Measurements from ENCODE around the gene AGPAT4.

AGPAT4 gene

GRCh38 chr6:161198176-161198575 is 75.7 kb downstream of the AGPAT4 start:
- Histone ChIP-seq H3K4me3 (ENCODE audit: low read depth, low read length) (no peak overlapping the region), H3K9me3 (ENCODE audit: insufficient read depth, low read depth, low read length) (peaks cover 1% of the 10 kb centered on the region), H3K18ac (ENCODE audit: low read length) (no peak overlapping the region), H2AK5ac (ENCODE audit: low read length) (no peak overlapping the region), H4K8ac (ENCODE audit: low read depth, low read length) (no peak overlapping the region), H3K27ac (ENCODE audit: low read depth, low read length) (no peak overlapping the region), H3K14ac (ENCODE audit: low read length) (no peak overlapping the region), H3K4ac (ENCODE audit: low read depth, low read length) (no peak overlapping the region), H4K12ac (ENCODE audit: low read depth, low read length) (no peak overlapping the region), H2BK5ac (ENCODE audit: low read depth, low read length, poor library complexity) (no peak overlapping the region), H3K36me3 (ENCODE audit: control insufficient read depth in 1 of 2, insufficient read depth in 2 of 2, low read length in 2 of 2) (peaks cover 0 to 3% of the 10 kb centered on the region in 2 experiments), H3K4me2 (ENCODE audit: low read length) (no peak overlapping the region), H3K4me1 (ENCODE audit: control insufficient read depth in 1 of 2, insufficient read depth in 2 of 2, low read length in 2 of 2) (peaks cover 0 to 5% of the 10 kb centered on the region in 2 experiments), H2BK120ac (ENCODE audit: insufficient read depth, low read length, poor library complexity) (no peak overlapping the region), H3K9ac (ENCODE audit: low read length) (no peak overlapping the region), H4K91ac (ENCODE audit: low read depth, low read length) (no peak overlapping the region), H3K27me3 (ENCODE audit: insufficient read depth, low read length) (no peaks in the 10 kb centered on the region), H3K23ac (ENCODE audit: low read length) (no peak overlapping the region), H3K79me2 (ENCODE audit: control insufficient read depth, insufficient read depth, low read length, poor library complexity) (no peaks in the 10 kb centered on the region), H3K79me1 (ENCODE audit: low read length) (no peaks in the 10 kb centered on the region), H2BK12ac (ENCODE audit: low read length) (no peak overlapping the region), H2AFZ (ENCODE audit: insufficient read depth, low read length, poor library complexity) (no peak overlapping the region)
- no CpG with 5 or more reads among the region's 4 CpGs for WGBS (ENCODE audit: extremely low coverage, insufficient coverage, insufficient read length)
- DNase-seq, result peak in 1 of 2 donors; percentile 34

- H3K23ac ChIP-seq (ENCODE audit: low read length), result no peak overlapping the region
- no peak overlapping the region for H3K27ac ChIP-seq (ENCODE audit: low read depth, low read length)
- no peak overlapping the region for H3K9ac ChIP-seq (ENCODE audit: low read length)
- no peak overlapping the region for H4K8ac ChIP-seq (ENCODE audit: low read depth, low read length)
- H3K4me3 ChIP-seq (ENCODE audit: low read depth, low read length), result no peak overlapping the region
- H3K4me2 ChIP-seq (ENCODE audit: low read length), result no peak overlapping the region
- no peak overlapping the region for H2BK12ac ChIP-seq (ENCODE audit: low read length)
- H3K4me1 ChIP-seq (ENCODE audit: control insufficient read depth in 1 of 2, insufficient read depth in 2 of 2, low read length in 2 of 2), result peaks cover 0 to 5% of the 10 kb centered on the region in 2 experiments
- H3K18ac ChIP-seq (ENCODE audit: low read length), result no peak overlapping the region
- DNase-seq, result no peak
- H2AFZ ChIP-seq (ENCODE audit: insufficient read depth, low read length, poor library complexity), result no peak overlapping the region
- no peak overlapping the region for H3K14ac ChIP-seq (ENCODE audit: low read length)
- no peaks in the 10 kb centered on the region for H3K27me3 ChIP-seq (ENCODE audit: insufficient read depth, low read length)
- no peak overlapping the region for H4K12ac ChIP-seq (ENCODE audit: low read depth, low read length)
- H3K36me3 ChIP-seq (ENCODE audit: control insufficient read depth in 1 of 2, insufficient read depth in 2 of 2, low read length in 2 of 2), result peaks cover 0 to 1% of the 10 kb centered on the region in 2 experiments
- H3K79me2 ChIP-seq (ENCODE audit: control insufficient read depth, insufficient read depth, low read length, poor library complexity), result no peaks in the 10 kb centered on the region
- no peaks in the 10 kb centered on the region for H3K79me1 ChIP-seq (ENCODE audit: low read length)
- no peak overlapping the region for H3K4ac ChIP-seq (ENCODE audit: low read depth, low read length)
- H3K9me3 ChIP-seq (ENCODE audit: insufficient read depth, low read depth, low read length), result peaks cover 1% of the 10 kb centered on the region
- no peak overlapping the region for H4K91ac ChIP-seq (ENCODE audit: low read depth, low read length)
- no CpG with 5 or more reads among the region's 4 CpGs for WGBS (ENCODE audit: extremely low coverage, insufficient coverage, insufficient read length)
- H2AK5ac ChIP-seq (ENCODE audit: low read length), result no peak overlapping the region
- no peak overlapping the region for H2BK5ac ChIP-seq (ENCODE audit: low read depth, low read length, poor library complexity)
- H2BK120ac ChIP-seq (ENCODE audit: insufficient read depth, low read length, poor library complexity), result no peak overlapping the region
Observed at GRCh38 chr6:161195386-161195785, 78.5 kb downstream of the AGPAT4 start.

GRCh38 chr6:161194374-161194773 is 79.5 kb downstream of the AGPAT4 start:
- H3K23ac ChIP-seq (ENCODE audit: low read length), result no peak overlapping the region
- H4K12ac ChIP-seq (ENCODE audit: low read depth, low read length), result no peak overlapping the region
- H3K4me1 ChIP-seq (ENCODE audit: control insufficient read depth in 1 of 2, insufficient read depth in 2 of 2, low read length in 2 of 2), result peaks cover 0 to 5% of the 10 kb centered on the region in 2 experiments
- no peak overlapping the region for H3K18ac ChIP-seq (ENCODE audit: low read length)
- no peak overlapping the region for H3K14ac ChIP-seq (ENCODE audit: low read length)
- H3K27me3 ChIP-seq (ENCODE audit: insufficient read depth, low read length), result no peaks in the 10 kb centered on the region
- peaks cover 1% of the 10 kb centered on the region for H3K9me3 ChIP-seq (ENCODE audit: insufficient read depth, low read depth, low read length)
- no peak overlapping the region for H2BK120ac ChIP-seq (ENCODE audit: insufficient read depth, low read length, poor library complexity)
- no peak overlapping the region for H3K4me2 ChIP-seq (ENCODE audit: low read length)
- WGBS (ENCODE audit: extremely low coverage, insufficient coverage, insufficient read length), result 100% methylated on average over 2 of the region's 4 CpGs
- H4K8ac ChIP-seq (ENCODE audit: low read depth, low read length), result no peak overlapping the region
- H3K27ac ChIP-seq (ENCODE audit: low read depth, low read length), result no peak overlapping the region
- no peak overlapping the region for H2AFZ ChIP-seq (ENCODE audit: insufficient read depth, low read length, poor library complexity)
- H3K79me2 ChIP-seq (ENCODE audit: control insufficient read depth, insufficient read depth, low read length, poor library complexity), result no peaks in the 10 kb centered on the region
- no peak overlapping the region for H4K91ac ChIP-seq (ENCODE audit: low read depth, low read length)
- DNase-seq, result no peak
- H3K36me3 ChIP-seq (ENCODE audit: control insufficient read depth in 1 of 2, insufficient read depth in 2 of 2, low read length in 2 of 2), result no peaks in the 10 kb centered on the region
- no peak overlapping the region for H3K4me3 ChIP-seq (ENCODE audit: low read depth, low read length)
- H2BK5ac ChIP-seq (ENCODE audit: low read depth, low read length, poor library complexity), result no peak overlapping the region
- no peak overlapping the region for H2BK12ac ChIP-seq (ENCODE audit: low read length)
- H2AK5ac ChIP-seq (ENCODE audit: low read length), result no peak overlapping the region
- no peak overlapping the region for H3K4ac ChIP-seq (ENCODE audit: low read depth, low read length)
- H3K79me1 ChIP-seq (ENCODE audit: low read length), result no peaks in the 10 kb centered on the region
- H3K9ac ChIP-seq (ENCODE audit: low read length), result no peak overlapping the region

- no peak overlapping the region for H3K18ac ChIP-seq (ENCODE audit: low read length)
- H3K4me2 ChIP-seq (ENCODE audit: low read length), result no peak overlapping the region
- H3K27me3 ChIP-seq (ENCODE audit: insufficient read depth, low read length), result no peaks in the 10 kb centered on the region
- no peak overlapping the region for H2BK120ac ChIP-seq (ENCODE audit: insufficient read depth, low read length, poor library complexity)
- no peak overlapping the region for H3K23ac ChIP-seq (ENCODE audit: low read length)
- H4K8ac ChIP-seq (ENCODE audit: low read depth, low read length), result no peak overlapping the region
- H3K14ac ChIP-seq (ENCODE audit: low read length), result no peak overlapping the region
- peaks cover 1% of the 10 kb centered on the region for H3K9me3 ChIP-seq (ENCODE audit: insufficient read depth, low read depth, low read length)
- H3K36me3 ChIP-seq (ENCODE audit: control insufficient read depth in 1 of 2, insufficient read depth in 2 of 2, low read length in 2 of 2), result no peaks in the 10 kb centered on the region
- no peak overlapping the region for H3K4me3 ChIP-seq (ENCODE audit: low read depth, low read length)
- no peaks in the 10 kb centered on the region for H3K4me1 ChIP-seq (ENCODE audit: control insufficient read depth in 1 of 2, insufficient read depth in 2 of 2, low read length in 2 of 2)
- H2BK12ac ChIP-seq (ENCODE audit: low read length), result no peak overlapping the region
- H3K27ac ChIP-seq (ENCODE audit: low read depth, low read length), result no peak overlapping the region
- H3K9ac ChIP-seq (ENCODE audit: low read length), result no peak overlapping the region
- no peak overlapping the region for H2AK5ac ChIP-seq (ENCODE audit: low read length)
- DNase-seq, result no peak
- H3K4ac ChIP-seq (ENCODE audit: low read depth, low read length), result no peak overlapping the region
- H4K12ac ChIP-seq (ENCODE audit: low read depth, low read length), result no peak overlapping the region
- no CpG with 5 or more reads among the region's 5 CpGs for WGBS (ENCODE audit: extremely low coverage, insufficient coverage, insufficient read length)
- H3K79me2 ChIP-seq (ENCODE audit: control insufficient read depth, insufficient read depth, low read length, poor library complexity), result no peaks in the 10 kb centered on the region
- H2AFZ ChIP-seq (ENCODE audit: insufficient read depth, low read length, poor library complexity), result no peak overlapping the region
- H4K91ac ChIP-seq (ENCODE audit: low read depth, low read length), result no peak overlapping the region
- no peaks in the 10 kb centered on the region for H3K79me1 ChIP-seq (ENCODE audit: low read length)
- no peak overlapping the region for H2BK5ac ChIP-seq (ENCODE audit: low read depth, low read length, poor library complexity)
Observed at GRCh38 chr6:161192636-161193411, 81.0 kb downstream of the AGPAT4 start.

Data from trophoblast cell (in vitro differentiated cells and primary cell).